ENCODE measurements around the gene CDHR3.
"Not testable (repeated sequence)": the region's sequence is repeated elsewhere in the genome, so short reads cannot be mapped to it uniquely, and the experiment has no call there.

Gene CDHR3

GRCh38 chr7:105972276-105972675, 9.2 kb downstream of the CDHR3 start:
- no peak for DNase-seq

- peak in 1 of 2 experiments; percentile 3 for DNase-seq
Measured at GRCh38 chr7:105974471-105974870, 11.4 kb downstream of the CDHR3 start.

- DNase-seq = no peak
Measured at GRCh38 chr7:105975770-105976417, 12.8 kb downstream of the CDHR3 start.

GRCh38 chr7:105976868-105977267, 13.8 kb downstream of the CDHR3 start:
- DNase-seq = no peak

- DNase-seq = no peak
Measured at GRCh38 chr7:105978035-105978434, 15.0 kb downstream of the CDHR3 start.

GRCh38 chr7:105978974-105979373, 15.9 kb downstream of the CDHR3 start:
- DNase-seq = no peak

- DNase-seq = no peak
Measured at GRCh38 chr7:105979405-105979804, 16.3 kb downstream of the CDHR3 start.

- DNase-seq = peak in 1 of 2 experiments; percentile 33
Measured at GRCh38 chr7:105980645-105981396, 17.8 kb downstream of the CDHR3 start.

GRCh38 chr7:105982388-105982787, 19.3 kb downstream of the CDHR3 start:
- no peak for DNase-seq

- not testable (repeated sequence) for DNase-seq
Measured at GRCh38 chr7:105984808-105985207, 21.7 kb downstream of the CDHR3 start.

GRCh38 chr7:105985229-105985628, 22.2 kb downstream of the CDHR3 start:
- DNase-seq = peak in 1 of 2 experiments; percentile 35

GRCh38 chr7:105985672-105986215, 22.7 kb downstream of the CDHR3 start:
- DNase-seq = no peak

GRCh38 chr7:105987046-105987445, 24.0 kb downstream of the CDHR3 start:
- no peak for DNase-seq

- no peak for DNase-seq
Measured at GRCh38 chr7:105988276-105988675, 25.2 kb downstream of the CDHR3 start.

GRCh38 chr7:105989191-105989590, 26.1 kb downstream of the CDHR3 start:
- no peak for DNase-seq

- DNase-seq = no peak
Measured at GRCh38 chr7:105989686-105990085, 26.6 kb downstream of the CDHR3 start.

GRCh38 chr7:105990141-105990540, 27.1 kb downstream of the CDHR3 start:
- peak in 1 of 2 experiments; percentile 20 for DNase-seq

- no peak for DNase-seq
Measured at GRCh38 chr7:105990727-105991453, 27.8 kb downstream of the CDHR3 start.

GRCh38 chr7:105992905-105993304, 29.8 kb downstream of the CDHR3 start:
- DNase-seq = no peak

GRCh38 chr7:105996860-105997737, 34.0 kb downstream of the CDHR3 start:
- DNase-seq = peak in 1 of 2 experiments; percentile 11

- DNase-seq = no peak
Measured at GRCh38 chr7:105999256-105999655, 36.2 kb downstream of the CDHR3 start.

- no peak for DNase-seq
Measured at GRCh38 chr7:106001196-106001595, 38.1 kb downstream of the CDHR3 start.

Data from NCI-H524 (cell line).